NCI-H774 (cell line): ENCODE measurements around the gene ZBTB17.
"Not testable (repeated sequence)": the region's sequence is repeated elsewhere in the genome, so short reads cannot be mapped to it uniquely, and the experiment has no call there.

ENCODE experiments used
- DNase-seq: peaks from one replicate; lab custom pipeline; 2025; lab: John Stamatoyannopoulos, UW

The ZBTB17 gene

DNA sequence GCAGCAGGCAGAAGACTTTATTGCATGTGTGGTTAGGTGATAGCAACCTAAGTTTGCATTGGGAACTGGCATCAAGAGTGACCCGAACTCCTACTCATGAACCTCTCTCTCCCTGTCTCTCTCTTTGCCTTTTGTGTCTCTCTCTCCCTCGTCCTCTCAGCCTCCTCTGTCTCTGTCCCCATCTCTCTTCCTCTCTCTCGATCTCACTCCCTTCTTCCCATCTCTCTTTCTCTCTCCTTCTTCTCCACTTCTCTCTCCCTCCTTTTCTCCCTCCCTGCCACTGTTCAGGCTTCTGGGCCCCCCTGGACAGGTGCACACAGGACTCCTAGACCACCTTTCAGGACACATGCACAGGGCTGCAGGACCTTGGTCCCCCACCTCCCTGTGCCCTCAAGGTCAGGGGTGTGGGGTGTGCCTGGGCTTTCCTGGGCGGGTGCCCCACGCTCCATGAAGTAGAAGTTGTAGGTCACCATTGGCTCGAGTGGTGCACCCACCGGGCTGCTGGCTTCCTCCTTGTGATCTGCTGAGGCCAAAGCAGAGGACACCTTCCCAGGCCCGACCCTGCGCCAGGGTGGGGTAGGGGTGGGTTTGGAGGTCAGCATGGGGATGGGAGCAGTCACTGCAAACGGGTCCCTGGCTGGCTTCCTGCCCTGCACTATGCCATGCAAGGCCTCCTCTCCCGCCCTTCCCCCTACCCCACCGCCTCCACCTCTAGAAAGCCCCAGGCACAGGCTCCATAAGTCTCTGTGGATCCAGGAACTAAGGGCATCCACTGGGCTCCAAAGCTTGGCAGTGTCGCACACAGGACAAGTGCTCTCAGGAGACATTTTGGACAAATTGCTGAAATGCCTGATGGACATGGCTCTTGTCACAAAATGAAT is 13.2 kb upstream of the ZBTB17 start:
- no peak for DNase-seq

- no peak for DNase-seq
Measured at GRCh38 chr1:15985611-15986297, 9.9 kb upstream of the ZBTB17 start.

- no peak for DNase-seq
Measured at GRCh38 chr1:15983275-15983674, 7.4 kb upstream of the ZBTB17 start.

- DNase-seq, result no peak
Measured at GRCh38 chr1:15981679-15982078, 5.8 kb upstream of the ZBTB17 start.

- DNase-seq, result not testable (repeated sequence)
Measured at GRCh38 chr1:15977947-15978346, 2.0 kb upstream of the ZBTB17 start.

DNA sequence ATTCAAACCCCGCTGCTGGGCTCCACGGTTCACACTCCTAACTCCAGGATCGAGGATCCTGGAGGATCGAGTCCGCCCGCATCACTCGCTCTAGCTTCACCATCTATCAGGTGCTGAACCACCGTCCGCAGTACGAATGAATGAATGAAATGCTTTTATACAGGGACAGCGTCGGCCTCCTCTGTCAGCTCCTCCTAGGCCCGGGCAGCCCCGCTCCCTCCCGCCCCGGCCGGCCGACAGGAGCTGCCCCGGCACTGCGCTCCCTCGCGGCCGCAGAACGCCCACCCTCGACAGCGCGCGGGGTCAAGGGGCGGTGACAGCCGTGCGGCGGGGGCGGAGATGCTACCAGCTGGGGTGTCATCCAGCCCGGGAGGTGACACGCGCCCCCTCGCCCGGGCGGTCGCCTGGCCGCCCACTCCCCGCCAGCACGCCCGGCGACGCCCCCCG is 520 bp downstream of the ZBTB17 start:
- no peak for DNase-seq

- no peak for DNase-seq
Measured at GRCh38 chr1:15974855-15975254, 1.0 kb downstream of the ZBTB17 start.

DNA sequence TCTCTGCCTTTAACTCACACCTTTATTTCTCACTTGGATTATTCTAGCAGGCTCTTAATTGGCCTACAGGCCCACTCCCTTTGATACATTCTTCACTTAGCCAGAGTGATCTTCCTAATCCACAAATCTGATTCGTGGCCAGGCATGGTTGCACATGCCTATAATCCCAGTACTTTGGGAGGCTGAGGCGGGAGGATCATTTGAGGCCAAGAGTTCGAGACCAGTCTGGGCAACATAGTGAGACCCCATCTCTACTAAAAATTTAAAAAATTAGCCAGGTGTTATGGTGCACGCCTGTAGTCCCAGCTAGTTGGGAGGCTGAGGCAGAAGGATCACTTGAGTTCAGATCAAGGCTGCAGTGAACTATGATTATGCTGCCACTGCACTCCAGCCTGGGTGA is 2.1 kb downstream of the ZBTB17 start:
- DNase-seq, result no peak

GRCh38 chr1:15972409-15972808 is 3.5 kb downstream of the ZBTB17 start:
- no peak for DNase-seq

- no peak for DNase-seq
Measured at GRCh38 chr1:15970911-15971310, 5.0 kb downstream of the ZBTB17 start.

- no peak for DNase-seq
Measured at GRCh38 chr1:15969321-15969880, 6.5 kb downstream of the ZBTB17 start.

DNA sequence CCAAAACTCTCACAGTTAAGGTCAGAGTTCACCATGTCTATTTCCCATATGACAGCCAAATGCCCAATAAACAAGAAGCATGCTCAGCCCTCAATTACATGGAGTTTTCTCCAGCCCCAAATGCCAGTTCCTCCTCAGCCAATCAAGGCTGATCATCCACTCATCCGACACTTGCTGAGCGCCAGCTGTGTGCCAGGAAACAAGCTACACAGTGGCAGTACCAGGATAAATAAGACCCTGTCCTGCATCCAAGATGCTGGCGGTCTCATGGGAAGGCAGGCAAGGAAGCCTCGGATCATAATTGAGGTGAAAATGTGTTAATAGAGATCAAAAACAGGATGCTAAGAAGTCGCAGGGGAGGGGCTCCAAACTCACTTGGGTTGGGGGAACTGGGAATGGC is 7.7 kb downstream of the ZBTB17 start:
- DNase-seq, result no peak

- DNase-seq, result no peak
Measured at GRCh38 chr1:15966956-15967344, 9.0 kb downstream of the ZBTB17 start.

- DNase-seq, result no peak
Measured at GRCh38 chr1:15966081-15966955, 9.6 kb downstream of the ZBTB17 start.

DNA sequence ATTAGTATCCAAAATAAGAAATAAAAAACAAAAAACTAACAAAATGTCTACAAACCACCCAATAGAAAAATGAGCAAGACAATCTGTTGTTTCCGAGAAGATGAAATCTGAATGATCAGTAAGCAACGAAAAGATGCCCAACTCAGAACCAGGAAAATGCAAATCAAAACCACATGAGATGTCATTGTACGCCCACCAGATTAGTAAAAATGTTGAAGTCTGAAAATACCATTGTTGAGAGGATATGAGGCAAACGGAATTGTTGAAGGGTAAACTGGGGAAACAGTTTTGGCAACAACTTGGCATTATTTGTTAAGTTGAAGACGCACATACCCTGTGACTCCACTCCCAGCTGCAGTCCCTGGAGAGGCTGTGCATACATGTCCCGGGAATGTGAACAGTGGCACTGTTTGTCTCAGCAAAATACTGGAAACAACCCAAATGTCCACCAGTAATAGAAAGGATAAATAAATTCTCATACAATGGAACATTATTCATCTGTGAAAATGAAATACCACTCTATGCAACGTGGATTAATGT is 10.6 kb downstream of the ZBTB17 start:
- no peak for DNase-seq

- DNase-seq, result no peak
Measured at GRCh38 chr1:15963968-15964648, 11.8 kb downstream of the ZBTB17 start.

DNA sequence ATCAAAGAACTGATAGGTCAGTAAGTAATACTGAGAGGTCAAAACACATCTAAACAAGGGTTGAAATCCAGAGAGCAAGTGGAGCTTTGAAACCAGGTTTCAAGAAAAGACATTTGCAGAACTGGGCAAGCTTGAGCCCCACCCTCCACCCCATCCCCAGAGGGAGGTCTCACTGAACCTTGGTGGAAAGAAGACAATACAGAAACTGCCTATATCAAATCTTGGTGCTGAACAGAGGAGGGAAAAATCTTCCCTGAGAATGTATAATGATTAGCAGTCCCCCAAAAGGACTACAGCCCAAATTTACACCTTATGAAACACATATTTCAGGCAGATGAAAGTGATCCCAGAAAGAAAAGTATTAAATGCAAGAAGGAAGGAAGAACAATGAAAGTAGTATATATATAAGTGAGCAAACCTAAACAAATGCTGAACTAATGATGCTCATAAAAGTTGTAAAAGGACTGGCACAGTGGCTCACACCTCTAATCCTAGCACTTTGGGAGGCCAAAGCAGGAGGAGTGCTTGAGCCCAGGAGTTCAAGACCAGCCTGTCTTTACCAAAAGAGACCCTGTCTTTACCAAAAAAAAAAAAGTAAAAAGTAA is 12.4 kb downstream of the ZBTB17 start:
- no peak for DNase-seq

DNA sequence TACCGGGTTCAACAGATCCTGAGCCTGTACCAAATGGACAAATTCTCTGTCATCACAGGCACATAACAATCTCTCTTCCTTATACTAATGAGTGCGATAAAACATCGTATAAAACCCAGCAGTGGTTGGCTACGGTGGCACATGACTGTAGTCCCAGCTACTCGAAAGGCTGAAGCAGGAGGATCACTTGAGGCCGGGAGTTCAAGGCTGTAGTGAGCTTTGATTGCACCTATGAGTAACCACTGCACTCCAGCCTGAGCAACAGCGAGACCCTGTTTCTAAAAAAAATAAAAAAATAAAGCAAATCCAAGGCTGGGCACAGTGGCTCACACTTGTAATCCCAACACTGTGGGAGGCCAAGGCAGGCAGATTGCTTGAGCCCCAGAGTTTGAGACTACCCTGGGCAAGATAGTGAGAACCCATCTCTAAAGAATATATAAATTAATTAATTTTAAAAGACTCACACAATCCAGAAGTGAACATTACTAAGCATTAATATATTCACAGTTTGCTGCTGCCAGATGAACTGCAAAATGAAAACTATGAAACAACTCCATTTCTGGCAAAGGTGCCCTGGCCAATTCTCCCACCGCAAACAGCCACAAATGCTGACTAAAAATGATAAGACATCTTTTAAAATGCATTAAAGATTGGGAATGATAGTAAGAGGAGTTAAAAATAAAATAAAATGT is 13.1 kb downstream of the ZBTB17 start:
- DNase-seq, result no peak

- DNase-seq, result no peak
Measured at GRCh38 chr1:15962176-15962575, 13.7 kb downstream of the ZBTB17 start.

DNA sequence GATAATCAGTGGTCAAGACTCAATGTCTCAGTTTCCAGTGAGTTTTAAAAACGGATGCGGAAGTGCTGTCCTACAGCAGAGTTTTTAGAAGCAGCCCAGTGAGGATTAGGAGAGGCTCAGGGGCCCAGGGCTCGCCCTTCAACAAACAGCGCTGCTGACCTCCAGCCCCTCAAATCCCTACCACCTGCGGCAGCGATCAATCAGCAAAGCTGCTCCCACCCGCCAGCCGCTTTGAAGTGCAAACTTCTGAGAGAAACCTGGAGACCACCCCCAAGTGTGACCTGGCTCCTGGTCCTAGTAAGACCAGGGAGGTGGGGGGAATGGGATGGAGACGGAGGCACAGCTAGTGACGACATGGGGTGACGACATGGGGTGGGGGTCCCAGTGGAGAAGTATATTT is 14.4 kb downstream of the ZBTB17 start:
- DNase-seq, result no peak
